HepG2 (cell line): ENCODE data around the gene RPS6KA2. TPM values are rescaled to one million over a fixed set of nuclear protein-coding genes. Genes with fewer than 3 reads are reported as not detected.

Experiments used
- BORCS8-MEF2B ChIP-seq: sonication (generic); formaldehyde crosslinking; IDR thresholded peaks from 2 replicates; pipeline ENCODE4 v1.8.0; 2022; ENCODE audit warnings: mild to moderate bottlenecking, missing genetic modification reagents
- KDM6A ChIP-seq: IDR thresholded peaks from 2 replicates; pipeline ENCODE4 v1.6.1; 2016; ENCODE audit warnings: low read depth
- MATR3 ChIP-seq: sonication (generic); formaldehyde crosslinking; IDR thresholded peaks from 2 replicates; pipeline ENCODE4 v1.4.0; 2020; ENCODE audit warnings: missing genetic modification reagents
- RBM22 ChIP-seq: fragments of 200-400 bp; formaldehyde crosslinking; optimal IDR thresholded peaks from 2 replicates; pipeline ENCODE3; 2017; ENCODE audit warnings: mild to moderate bottlenecking, low read length, moderate library complexity
- ZFP36L2 ChIP-seq: sonication (generic); formaldehyde crosslinking; IDR thresholded peaks from 2 replicates; pipeline ENCODE4 v1.4.0; 2020; ENCODE audit warnings: missing genetic modification reagents
- ZNF225 ChIP-seq: sonication (generic); formaldehyde crosslinking; IDR thresholded peaks from 2 replicates; pipeline ENCODE4 v1.4.0; 2020; ENCODE audit warnings: mild to moderate bottlenecking, missing genetic modification reagents
- ZNF335 ChIP-seq: sonication (generic); formaldehyde crosslinking; IDR thresholded peaks from 2 replicates; pipeline ENCODE4 v1.4.0; 2020; ENCODE audit warnings: missing genetic modification reagents
- ZNF615 ChIP-seq: sonication (generic); formaldehyde crosslinking; IDR thresholded peaks from 2 replicates; pipeline ENCODE4 v1.5.0; 2020; ENCODE audit warnings: mild to moderate bottlenecking, missing genetic modification reagents, borderline replicate concordance
- ZNF674 ChIP-seq: sonication (generic); formaldehyde crosslinking; IDR thresholded peaks from 2 replicates; pipeline ENCODE4 v1.5.0; 2020; ENCODE audit warnings: low read depth, mild to moderate bottlenecking, missing genetic modification reagents
- ZNF746 ChIP-seq: sonication (generic); formaldehyde crosslinking; IDR thresholded peaks from 2 replicates; pipeline ENCODE4 v1.8.0; 2022; ENCODE audit warnings: mild to moderate bottlenecking, missing genetic modification reagents
- polyA plus RNA-seq, 8 experiments: library from polyadenylated mRNA; depleted of rRNA in 3 of 8; stranded (reverse) in 7 of 8; unstranded in 1 of 8; fragments of >200 nt; fragmentation: Illumina TruSeq in 4 of 8; extraction: Trizol in 4 of 8; gene quantifications; 2 replicates each; pipeline versions ENCODE4 v1.2.1 to v1.2.3, GENCODE V29; 2011 to 2016; ENCODE audit warnings: low read depth in 4 of 8, missing spikeins in 1 of 8, mixed read lengths in 1 of 8; ENCODE audit not compliant: insufficient read depth in 1 of 8
- total RNA-seq, 5 experiments: library from RNA; depleted of rRNA; stranded (reverse); fragments of >200 nt; fragmentation: Illumina TruSeq; extraction: Trizol; gene quantifications; 2 replicates each; pipeline ENCODE4 v1.2.3, GENCODE V29; 2016; ENCODE audit warnings: low read depth in 1 of 5
- TF ChIP-seq, protein P1 (sequence below): sonication (generic); formaldehyde crosslinking; IDR thresholded peaks from 2 replicates; pipeline ENCODE4 v1.9.0; 2021; ENCODE audit warnings: missing genetic modification reagents, borderline replicate concordance
- TF ChIP-seq, protein P2 (sequence below): sonication (generic); formaldehyde crosslinking; IDR thresholded peaks from 2 replicates; pipeline ENCODE4 v1.4.0; 2020; ENCODE audit warnings: missing genetic modification reagents
- TF ChIP-seq, protein P3 (sequence below), 2 experiments: sonication (generic) in 1 of 2; formaldehyde crosslinking in 1 of 2; IDR thresholded peaks; 2 replicates each; pipeline versions ENCODE4 v1.4.0 to v1.6.1; 2016 to 2020; ENCODE audit warnings: borderline replicate concordance in 1 of 2, low read depth in 1 of 2, mild to moderate bottlenecking in 1 of 2, missing genetic modification reagents in 1 of 2
- TF ChIP-seq, protein P4 (sequence below): fragments of 450-650 bp; IDR thresholded peaks from 2 replicates; pipeline ENCODE4 v1.6.1; 2016
- TF ChIP-seq, protein P5 (sequence below): sonication (generic); formaldehyde crosslinking; IDR thresholded peaks from 2 replicates; pipeline ENCODE4 v1.8.0; 2022; ENCODE audit warnings: mild to moderate bottlenecking, missing genetic modification reagents, moderate library complexity

Gene RPS6KA2
- total and polyA plus RNA-seq, 2 of the 13 experiments (the other 11 are each of a cell fraction or from before 2014, with no cell fraction given), result 0.22 to 0.38 TPM

DNA sequence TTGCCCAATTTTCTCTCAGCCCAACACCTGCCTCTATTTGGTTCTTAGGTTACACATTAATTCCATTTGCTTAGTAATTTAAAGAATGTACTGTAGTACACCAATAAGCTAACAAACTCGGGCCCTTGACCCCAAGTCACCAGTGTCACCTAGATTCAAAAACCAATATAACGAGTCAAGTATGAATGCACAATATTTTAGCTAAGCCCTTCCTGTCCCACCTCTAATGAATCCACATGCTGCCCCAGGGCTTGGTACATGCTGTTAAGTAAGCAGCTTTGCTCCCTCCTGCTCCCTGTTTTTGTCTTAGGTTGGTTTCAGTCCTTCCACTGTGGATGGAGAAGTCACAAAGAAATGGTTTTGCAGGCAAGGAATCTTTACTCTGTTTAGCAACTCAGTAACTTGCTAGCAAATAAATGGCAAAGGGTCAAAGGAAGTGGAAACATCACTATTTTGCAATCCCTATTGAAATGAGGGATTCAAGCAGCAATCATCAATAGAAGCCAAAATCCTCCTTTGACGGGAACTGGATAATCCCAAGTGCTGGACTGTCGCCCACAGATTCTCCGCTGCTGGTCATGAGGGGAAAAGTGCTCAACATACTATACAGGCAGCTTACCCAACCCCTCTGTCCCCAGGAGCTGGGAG is 239.3 kb downstream of the RPS6KA2 start (continued):
- TF ChIP-seq, protein P1, sequence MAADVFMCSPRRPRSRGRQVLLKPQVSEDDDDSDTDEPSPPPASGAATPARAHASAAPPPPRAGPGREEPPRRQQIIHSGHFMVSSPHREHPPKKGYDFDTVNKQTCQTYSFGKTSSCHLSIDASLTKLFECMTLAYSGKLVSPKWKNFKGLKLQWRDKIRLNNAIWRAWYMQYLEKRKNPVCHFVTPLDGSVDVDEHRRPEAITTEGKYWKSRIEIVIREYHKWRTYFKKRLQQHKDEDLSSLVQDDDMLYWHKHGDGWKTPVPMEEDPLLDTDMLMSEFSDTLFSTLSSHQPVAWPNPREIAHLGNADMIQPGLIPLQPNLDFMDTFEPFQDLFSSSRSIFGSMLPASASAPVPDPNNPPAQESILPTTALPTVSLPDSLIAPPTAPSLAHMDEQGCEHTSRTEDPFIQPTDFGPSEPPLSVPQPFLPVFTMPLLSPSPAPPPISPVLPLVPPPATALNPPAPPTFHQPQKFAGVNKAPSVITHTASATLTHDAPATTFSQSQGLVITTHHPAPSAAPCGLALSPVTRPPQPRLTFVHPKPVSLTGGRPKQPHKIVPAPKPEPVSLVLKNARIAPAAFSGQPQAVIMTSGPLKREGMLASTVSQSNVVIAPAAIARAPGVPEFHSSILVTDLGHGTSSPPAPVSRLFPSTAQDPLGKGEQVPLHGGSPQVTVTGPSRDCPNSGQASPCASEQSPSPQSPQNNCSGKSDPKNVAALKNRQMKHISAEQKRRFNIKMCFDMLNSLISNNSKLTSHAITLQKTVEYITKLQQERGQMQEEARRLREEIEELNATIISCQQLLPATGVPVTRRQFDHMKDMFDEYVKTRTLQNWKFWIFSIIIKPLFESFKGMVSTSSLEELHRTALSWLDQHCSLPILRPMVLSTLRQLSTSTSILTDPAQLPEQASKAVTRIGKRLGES (CRISPR knock-in tag), result 0 out of 2 replicates have a peak, but pooled peaks have one; percentile 67
- TF ChIP-seq ZNF674, result no peak
- peak; percentile 23; the same call in 1 of the 2 replicates for TF ChIP-seq ZNF615
- TF ChIP-seq ZNF746, result no peak; the same call in 1 of the 2 replicates
- TF ChIP-seq MATR3 (CRISPR knock-in tag), result no peak
- no peak for TF ChIP-seq ZNF225 (CRISPR knock-in tag)
- no peak for TF ChIP-seq ZFP36L2 (CRISPR knock-in tag)
- peak; percentile 65 for TF ChIP-seq BORCS8-MEF2B (CRISPR knock-in tag)
- TF ChIP-seq, protein P2, sequence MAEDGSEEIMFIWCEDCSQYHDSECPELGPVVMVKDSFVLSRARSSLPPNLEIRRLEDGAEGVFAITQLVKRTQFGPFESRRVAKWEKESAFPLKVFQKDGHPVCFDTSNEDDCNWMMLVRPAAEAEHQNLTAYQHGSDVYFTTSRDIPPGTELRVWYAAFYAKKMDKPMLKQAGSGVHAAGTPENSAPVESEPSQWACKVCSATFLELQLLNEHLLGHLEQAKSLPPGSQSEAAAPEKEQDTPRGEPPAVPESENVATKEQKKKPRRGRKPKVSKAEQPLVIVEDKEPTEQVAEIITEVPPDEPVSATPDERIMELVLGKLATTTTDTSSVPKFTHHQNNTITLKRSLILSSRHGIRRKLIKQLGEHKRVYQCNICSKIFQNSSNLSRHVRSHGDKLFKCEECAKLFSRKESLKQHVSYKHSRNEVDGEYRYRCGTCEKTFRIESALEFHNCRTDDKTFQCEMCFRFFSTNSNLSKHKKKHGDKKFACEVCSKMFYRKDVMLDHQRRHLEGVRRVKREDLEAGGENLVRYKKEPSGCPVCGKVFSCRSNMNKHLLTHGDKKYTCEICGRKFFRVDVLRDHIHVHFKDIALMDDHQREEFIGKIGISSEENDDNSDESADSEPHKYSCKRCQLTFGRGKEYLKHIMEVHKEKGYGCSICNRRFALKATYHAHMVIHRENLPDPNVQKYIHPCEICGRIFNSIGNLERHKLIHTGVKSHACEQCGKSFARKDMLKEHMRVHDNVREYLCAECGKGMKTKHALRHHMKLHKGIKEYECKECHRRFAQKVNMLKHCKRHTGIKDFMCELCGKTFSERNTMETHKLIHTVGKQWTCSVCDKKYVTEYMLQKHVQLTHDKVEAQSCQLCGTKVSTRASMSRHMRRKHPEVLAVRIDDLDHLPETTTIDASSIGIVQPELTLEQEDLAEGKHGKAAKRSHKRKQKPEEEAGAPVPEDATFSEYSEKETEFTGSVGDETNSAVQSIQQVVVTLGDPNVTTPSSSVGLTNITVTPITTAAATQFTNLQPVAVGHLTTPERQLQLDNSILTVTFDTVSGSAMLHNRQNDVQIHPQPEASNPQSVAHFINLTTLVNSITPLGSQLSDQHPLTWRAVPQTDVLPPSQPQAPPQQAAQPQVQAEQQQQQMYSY, result no peak
- TF ChIP-seq KDM6A (CRISPR knock-in tag), result peak; percentile 92
- TF ChIP-seq ZNF335, result no peak
- TF ChIP-seq, protein P3, sequence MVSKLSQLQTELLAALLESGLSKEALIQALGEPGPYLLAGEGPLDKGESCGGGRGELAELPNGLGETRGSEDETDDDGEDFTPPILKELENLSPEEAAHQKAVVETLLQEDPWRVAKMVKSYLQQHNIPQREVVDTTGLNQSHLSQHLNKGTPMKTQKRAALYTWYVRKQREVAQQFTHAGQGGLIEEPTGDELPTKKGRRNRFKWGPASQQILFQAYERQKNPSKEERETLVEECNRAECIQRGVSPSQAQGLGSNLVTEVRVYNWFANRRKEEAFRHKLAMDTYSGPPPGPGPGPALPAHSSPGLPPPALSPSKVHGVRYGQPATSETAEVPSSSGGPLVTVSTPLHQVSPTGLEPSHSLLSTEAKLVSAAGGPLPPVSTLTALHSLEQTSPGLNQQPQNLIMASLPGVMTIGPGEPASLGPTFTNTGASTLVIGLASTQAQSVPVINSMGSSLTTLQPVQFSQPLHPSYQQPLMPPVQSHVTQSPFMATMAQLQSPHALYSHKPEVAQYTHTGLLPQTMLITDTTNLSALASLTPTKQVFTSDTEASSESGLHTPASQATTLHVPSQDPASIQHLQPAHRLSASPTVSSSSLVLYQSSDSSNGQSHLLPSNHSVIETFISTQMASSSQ (IDR thresholded peaks at IDR 0.05; ENCODE audit: low read depth), result peak; percentile 92
- TF ChIP-seq, protein P3 (CRISPR knock-in tag; IDR thresholded peaks at IDR 0.05; ENCODE audit: borderline replicate concordance), result peak; percentile 99
- TF ChIP-seq, protein P4, sequence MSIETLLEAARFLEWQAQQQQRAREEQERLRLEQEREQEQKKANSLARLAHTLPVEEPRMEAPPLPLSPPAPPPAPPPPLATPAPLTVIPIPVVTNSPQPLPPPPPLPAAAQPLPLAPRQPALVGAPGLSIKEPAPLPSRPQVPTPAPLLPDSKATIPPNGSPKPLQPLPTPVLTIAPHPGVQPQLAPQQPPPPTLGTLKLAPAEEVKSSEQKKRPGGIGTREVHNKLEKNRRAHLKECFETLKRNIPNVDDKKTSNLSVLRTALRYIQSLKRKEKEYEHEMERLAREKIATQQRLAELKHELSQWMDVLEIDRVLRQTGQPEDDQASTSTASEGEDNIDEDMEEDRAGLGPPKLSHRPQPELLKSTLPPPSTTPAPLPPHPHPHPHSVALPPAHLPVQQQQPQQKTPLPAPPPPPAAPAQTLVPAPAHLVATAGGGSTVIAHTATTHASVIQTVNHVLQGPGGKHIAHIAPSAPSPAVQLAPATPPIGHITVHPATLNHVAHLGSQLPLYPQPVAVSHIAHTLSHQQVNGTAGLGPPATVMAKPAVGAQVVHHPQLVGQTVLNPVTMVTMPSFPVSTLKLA, result no peak
- TF ChIP-seq, protein P5, sequence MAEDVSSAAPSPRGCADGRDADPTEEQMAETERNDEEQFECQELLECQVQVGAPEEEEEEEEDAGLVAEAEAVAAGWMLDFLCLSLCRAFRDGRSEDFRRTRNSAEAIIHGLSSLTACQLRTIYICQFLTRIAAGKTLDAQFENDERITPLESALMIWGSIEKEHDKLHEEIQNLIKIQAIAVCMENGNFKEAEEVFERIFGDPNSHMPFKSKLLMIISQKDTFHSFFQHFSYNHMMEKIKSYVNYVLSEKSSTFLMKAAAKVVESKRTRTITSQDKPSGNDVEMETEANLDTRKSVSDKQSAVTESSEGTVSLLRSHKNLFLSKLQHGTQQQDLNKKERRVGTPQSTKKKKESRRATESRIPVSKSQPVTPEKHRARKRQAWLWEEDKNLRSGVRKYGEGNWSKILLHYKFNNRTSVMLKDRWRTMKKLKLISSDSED, result no peak
- no peak for TF ChIP-seq RBM22
